Tibial nerve (tissue), 4 donors: ENCODE measurements around the gene HS6ST1. TPM values are rescaled to one million over a fixed set of nuclear protein-coding genes. Genes with fewer than 3 reads are reported as not detected.

Experiments used
- DNase-seq, 2 donors: peaks; one replicate each; pipeline ENCODE4 v3.0.0-alpha.2; 2019; ENCODE audit warnings: low spot score in 2 of 2
- H3K27ac ChIP-seq, 4 donors: fragments of 200-600 bp; sonication (generic) in 3 of 4; one replicate each; pipeline ENCODE4 v1.5.1; 2017 to 2019; ENCODE audit warnings: mild to moderate bottlenecking in 1 of 4
- H3K27me3 ChIP-seq, 2 donors: fragments of 200-600 bp; sonication (generic) in 1 of 2; one replicate each; pipeline versions ENCODE4 v1.5.1 to v1.6.0; 2017 to 2019
- H3K36me3 ChIP-seq, 3 donors: fragments of 200-600 bp; sonication (generic); one replicate each; pipeline ENCODE4 v1.5.1; 2018 to 2019
- H3K4me1 ChIP-seq, 4 donors: fragments of 200-600 bp; sonication (generic) in 3 of 4; one replicate each; pipeline ENCODE4 v1.5.1; 2017 to 2019
- H3K4me3 ChIP-seq, 4 donors: fragments of 200-600 bp; sonication (generic) in 3 of 4; one replicate each; pipeline ENCODE4 v1.5.1; 2017 to 2019; ENCODE audit warnings: mild to moderate bottlenecking in 1 of 4, moderate library complexity in 1 of 4
- H3K9me3 ChIP-seq, 4 donors: fragments of 200-600 bp; sonication (generic) in 3 of 4; one replicate each; pipeline ENCODE4 v1.5.1; 2017 to 2019
- EP300 ChIP-seq, 2 donors: sonication (generic); formaldehyde crosslinking; IDR thresholded peaks; one replicate each; pipeline ENCODE4 v1.6.1; 2017; ENCODE audit warnings: antibody characterized with exemption in 2 of 2, mild to moderate bottlenecking in 1 of 2
- POLR2A ChIP-seq, 2 donors: fragments of 450-650 bp; IDR thresholded peaks; one replicate each; pipeline ENCODE4 v1.6.1; 2017; ENCODE audit warnings: antibody characterized with exemption in 2 of 2, mild to moderate bottlenecking in 2 of 2, moderate library complexity in 2 of 2
- WGBS, 2 donors: methylation state at CpG; one replicate each; pipeline ENCODE4 v1.1.5; 2018; 5-methylcytosine and 5-hydroxymethylcytosine counted together
- total RNA-seq, 4 donors: library from RNA; depleted of rRNA; stranded (reverse); fragments of >200 nt; gene quantifications; one replicate each; pipeline ENCODE4 v1.1.0, GENCODE V29; 2016
- TF ChIP-seq, protein P1 (sequence below), 5 experiments: fragments of 200-600 bp in 3 of 5; fragments of 450-650 bp in 2 of 5; sonication (generic) in 3 of 5; IDR thresholded peaks; one replicate each; pipeline ENCODE4 v1.5.1; 2016 to 2019; ENCODE audit warnings: antibody characterized with exemption in 5 of 5, mild to moderate bottlenecking in 3 of 5, moderate library complexity in 2 of 5

The HS6ST1 gene
- total RNA-seq, 4 donors from 2014 or later, result 21.6 to 51.6 (median 39.3) TPM

DNA sequence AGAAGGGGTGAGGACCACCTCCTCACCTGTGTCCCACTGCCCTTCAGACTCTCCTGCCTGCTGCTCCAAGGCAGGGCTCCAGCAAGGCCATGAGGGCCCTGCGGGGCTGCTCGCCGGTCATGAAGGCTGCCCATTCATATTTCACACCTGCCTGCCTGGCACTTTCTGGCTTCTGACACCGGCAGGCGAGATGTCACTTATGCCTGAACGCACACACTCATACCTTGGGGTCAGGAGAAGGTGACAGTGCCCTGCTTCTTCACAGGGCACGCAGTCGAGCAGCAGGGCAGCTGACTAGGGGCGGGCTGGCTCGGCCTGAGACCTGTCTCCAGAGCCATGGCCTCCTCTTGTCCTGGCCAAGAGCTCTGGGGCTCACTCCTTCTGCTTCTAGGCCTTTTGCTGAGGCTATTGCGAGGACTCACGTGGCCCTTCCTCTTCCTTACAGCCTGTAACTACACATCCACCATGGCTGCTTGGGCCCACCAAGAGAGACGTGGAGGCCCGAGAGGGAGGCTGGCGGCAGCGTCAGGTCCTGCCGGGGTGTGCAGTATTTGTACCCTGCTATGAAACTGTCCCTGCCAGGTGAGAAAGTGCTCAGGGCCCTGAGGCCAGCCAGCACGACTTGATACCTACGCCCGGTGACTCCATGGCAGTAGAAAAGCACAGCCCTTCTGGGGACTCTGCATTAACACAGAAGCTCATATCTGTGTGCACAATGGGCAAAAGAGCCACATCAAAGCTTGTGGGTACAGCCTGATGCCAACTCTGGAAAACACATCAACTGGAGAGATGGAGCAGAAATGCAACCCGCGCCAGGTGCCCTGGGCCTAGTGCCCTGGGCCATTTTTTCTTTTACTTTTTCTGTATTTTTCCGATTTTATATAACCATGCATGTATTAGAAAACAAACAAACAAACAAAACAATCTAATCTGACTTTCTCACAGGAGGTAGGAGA is 30.6 kb downstream of the HS6ST1 start:
- DNase-seq, result no peak
- Histone ChIP-seq H3K9me3 (no peaks in the 10 kb centered on the region), H3K4me3 (no peak overlapping the region), H3K27me3 (no peaks in the 10 kb centered on the region), H3K36me3 (peaks cover 0 to 20% (median 0%) of the 10 kb centered on the region in 3 donors), H3K27ac (no peak overlapping the region), H3K4me1 (peaks cover 0 to 59% (median 24%) of the 10 kb centered on the region in 4 donors)
- WGBS, 2 donors, result 94% methylated on average over 15 to 23 of the region's 23 CpGs
- TF ChIP-seq, protein P1, sequence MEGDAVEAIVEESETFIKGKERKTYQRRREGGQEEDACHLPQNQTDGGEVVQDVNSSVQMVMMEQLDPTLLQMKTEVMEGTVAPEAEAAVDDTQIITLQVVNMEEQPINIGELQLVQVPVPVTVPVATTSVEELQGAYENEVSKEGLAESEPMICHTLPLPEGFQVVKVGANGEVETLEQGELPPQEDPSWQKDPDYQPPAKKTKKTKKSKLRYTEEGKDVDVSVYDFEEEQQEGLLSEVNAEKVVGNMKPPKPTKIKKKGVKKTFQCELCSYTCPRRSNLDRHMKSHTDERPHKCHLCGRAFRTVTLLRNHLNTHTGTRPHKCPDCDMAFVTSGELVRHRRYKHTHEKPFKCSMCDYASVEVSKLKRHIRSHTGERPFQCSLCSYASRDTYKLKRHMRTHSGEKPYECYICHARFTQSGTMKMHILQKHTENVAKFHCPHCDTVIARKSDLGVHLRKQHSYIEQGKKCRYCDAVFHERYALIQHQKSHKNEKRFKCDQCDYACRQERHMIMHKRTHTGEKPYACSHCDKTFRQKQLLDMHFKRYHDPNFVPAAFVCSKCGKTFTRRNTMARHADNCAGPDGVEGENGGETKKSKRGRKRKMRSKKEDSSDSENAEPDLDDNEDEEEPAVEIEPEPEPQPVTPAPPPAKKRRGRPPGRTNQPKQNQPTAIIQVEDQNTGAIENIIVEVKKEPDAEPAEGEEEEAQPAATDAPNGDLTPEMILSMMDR (IDR thresholded peaks at IDR 0.05), result no peak
- no peak for TF ChIP-seq POLR2A (IDR thresholded peaks at IDR 0.05)
- no peak for TF ChIP-seq EP300 (IDR thresholded peaks at IDR 0.05)

DNA sequence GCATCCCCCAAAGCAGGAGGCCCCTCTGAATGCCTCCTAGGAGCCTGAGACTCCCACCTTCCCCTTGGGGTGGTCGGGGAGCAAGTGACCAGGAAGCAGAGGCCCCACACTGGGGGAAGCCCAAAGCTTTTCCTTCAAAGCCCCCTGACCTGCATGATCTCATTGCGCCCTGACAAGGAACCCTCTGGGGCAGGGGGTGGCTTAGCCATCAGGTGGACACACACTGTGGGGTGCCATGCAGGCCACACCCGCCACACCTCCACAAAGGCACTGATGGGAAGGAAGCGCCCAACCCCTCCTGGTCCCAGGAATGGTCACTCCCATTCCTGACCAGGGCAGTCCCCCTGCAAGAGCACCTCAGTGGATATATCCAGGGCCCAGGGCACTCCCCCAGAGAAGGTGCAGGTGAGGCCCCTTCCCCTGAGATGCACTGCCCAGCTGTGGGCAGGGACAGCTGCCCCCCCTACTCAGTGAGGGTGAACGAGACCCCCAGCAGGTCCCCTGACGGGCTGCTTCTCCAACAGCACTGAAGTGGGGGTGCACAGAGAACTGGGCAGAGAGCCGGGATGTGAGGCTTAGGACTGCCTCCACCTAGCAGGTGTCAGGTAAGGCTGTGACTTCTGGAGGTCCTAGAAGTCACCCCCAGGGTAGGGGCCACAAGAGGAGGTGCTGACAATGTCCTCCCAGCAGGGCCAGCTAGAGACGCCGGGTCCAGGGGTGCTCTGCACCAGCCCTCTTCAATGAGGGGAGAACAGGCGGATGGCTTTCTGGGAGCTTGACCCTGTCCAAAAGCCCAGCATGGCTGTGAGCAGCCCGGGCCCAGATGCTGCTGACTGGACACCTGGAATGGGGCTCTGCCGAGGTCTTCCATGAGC is 31.5 kb downstream of the HS6ST1 start:
- TF ChIP-seq, protein P1 (IDR thresholded peaks at IDR 0.05), result no peak
- TF ChIP-seq POLR2A (IDR thresholded peaks at IDR 0.05), result no peak
- no peak for TF ChIP-seq EP300 (IDR thresholded peaks at IDR 0.05)
- Histone ChIP-seq H3K4me3 (no peak overlapping the region), H3K36me3 (peaks cover 0 to 20% (median 0%) of the 10 kb centered on the region in 3 donors), H3K27ac (peak overlapping the region in 1 of 4 donors; percentile 2), H3K27me3 (no peaks in the 10 kb centered on the region), H3K4me1 (peaks cover 0 to 59% (median 23%) of the 10 kb centered on the region in 4 donors), H3K9me3 (no peaks in the 10 kb centered on the region)
- WGBS, 2 donors, result 82 to 90% methylated on average over 6 to 12 of the region's 12 CpGs
- no peak for DNase-seq

DNA sequence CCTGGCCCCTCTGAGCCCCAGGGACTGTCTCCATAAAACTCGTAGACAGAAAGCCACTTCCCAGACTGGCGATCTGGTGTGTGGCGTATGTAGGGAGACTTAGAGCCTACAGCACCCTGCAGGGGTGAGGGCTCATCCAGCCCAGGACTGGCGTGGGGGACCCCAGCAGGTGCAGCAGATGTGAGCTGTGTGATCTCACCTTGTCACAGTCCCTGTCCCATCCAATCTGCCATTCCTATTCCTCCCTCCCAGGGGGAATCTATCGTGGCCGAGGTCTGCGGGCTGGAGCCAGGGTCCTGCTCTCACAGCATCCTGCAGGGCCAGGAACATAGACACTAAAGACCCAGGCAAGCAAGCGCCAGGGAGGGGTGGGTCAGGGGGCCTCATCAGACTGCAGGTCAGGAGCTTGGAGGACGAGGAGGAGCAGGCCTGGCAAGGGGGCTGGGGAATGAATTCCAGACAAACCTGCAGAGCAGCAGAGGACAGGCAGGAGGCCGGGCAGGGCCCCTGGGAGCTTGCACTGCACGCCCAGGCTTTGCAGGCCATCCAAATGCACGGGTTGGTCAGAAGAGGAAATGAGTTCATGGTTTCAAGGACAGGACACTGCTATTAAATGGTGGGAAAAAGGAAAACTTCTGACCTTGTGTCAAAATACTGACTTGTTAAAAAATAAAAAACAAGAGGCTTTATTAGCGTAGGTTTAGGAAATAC is 32.5 kb downstream of the HS6ST1 start:
- DNase-seq, result no peak
- H3K4me1 ChIP-seq, result peaks cover 0 to 59% (median 25%) of the 10 kb centered on the region in 4 donors
- peak overlapping the region in 1 of 4 donors; percentile 2 for H3K27ac ChIP-seq
- no peak overlapping the region for H3K4me3 ChIP-seq
- TF ChIP-seq POLR2A (IDR thresholded peaks at IDR 0.05) (no peak), EP300 (IDR thresholded peaks at IDR 0.05) (no peak)
- TF ChIP-seq, protein P1 (IDR thresholded peaks at IDR 0.05), result no peak
- H3K36me3 ChIP-seq, result peaks cover 0 to 20% (median 0%) of the 10 kb centered on the region in 3 donors
- H3K9me3 ChIP-seq, result no peaks in the 10 kb centered on the region
- no peaks in the 10 kb centered on the region for H3K27me3 ChIP-seq
- WGBS, 2 donors, result 65 to 79% methylated on average over 10 to 13 of the region's 13 CpGs

DNA sequence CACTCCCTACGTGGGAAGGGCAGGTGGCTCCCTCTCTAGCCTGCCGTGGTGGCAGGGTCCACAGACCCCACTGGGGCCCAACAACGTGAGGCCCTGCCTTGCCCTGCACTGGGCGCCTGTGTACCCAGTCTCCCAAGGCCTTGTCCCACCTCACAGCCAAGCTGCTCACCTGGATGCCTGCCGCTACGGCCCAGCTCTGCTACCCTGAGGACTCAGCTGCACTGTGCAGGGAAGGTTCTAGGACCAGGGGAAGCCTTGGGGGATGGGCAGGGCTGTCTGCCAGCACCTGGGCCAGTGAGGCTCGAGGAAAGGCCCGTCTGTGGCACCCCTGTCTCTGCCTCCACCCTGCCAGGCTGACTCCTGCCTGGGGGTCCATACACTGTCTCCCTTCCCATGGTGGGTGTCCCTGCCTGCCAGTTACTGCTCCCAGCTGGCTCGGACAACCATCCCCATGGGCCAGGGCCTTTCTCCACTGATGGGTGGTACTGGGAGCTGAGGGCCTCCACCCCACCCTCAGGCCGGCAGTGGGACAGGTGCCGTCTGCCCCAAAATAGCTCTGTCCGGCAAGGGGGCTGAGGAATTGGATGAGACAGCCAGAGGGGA is 33.2 kb downstream of the HS6ST1 start:
- H3K27ac ChIP-seq, result no peak overlapping the region

More for the DNA sequence above, 33.2 kb downstream of the HS6ST1 start:
- H3K36me3 ChIP-seq, result peaks cover 0 to 20% (median 0%) of the 10 kb centered on the region in 3 donors
- DNase-seq, result no peak
- no peaks in the 10 kb centered on the region for H3K27me3 ChIP-seq
- no peak overlapping the region for H3K4me3 ChIP-seq
- no peaks in the 10 kb centered on the region for H3K9me3 ChIP-seq
- TF ChIP-seq EP300 (IDR thresholded peaks at IDR 0.05) (no peak), POLR2A (IDR thresholded peaks at IDR 0.05) (no peak)
- TF ChIP-seq, protein P1 (IDR thresholded peaks at IDR 0.05), result no peak
- 87 to 94% methylated on average over 5 to 8 of the region's 12 CpGs for WGBS, 2 donors
- H3K4me1 ChIP-seq, result peaks cover 0 to 66% (median 30%) of the 10 kb centered on the region in 4 donors
